HG02610 (cell line): Measurements from ENCODE around the gene CMTM7.

Source experiments
- ATAC-seq: cut with Tn5 transposase; IDR thresholded peaks from one replicate; pipeline ENCODE4 v1.9.1; 2021; ENCODE audit warnings: mild to moderate bottlenecking, moderate library complexity; ENCODE audit not compliant: unreplicated experiment

CMTM7 gene

GRCh38 chr3:32435911-32436815 lies 44.5 kb downstream of the CMTM7 start:
- no peak for ATAC-seq

- peak; percentile 43 for ATAC-seq
These were observed 45.1 kb downstream of the CMTM7 start for GRCh38 chr3:32436816-32437189.

- ATAC-seq: no peak
These were observed 46.2 kb downstream of the CMTM7 start for GRCh38 chr3:32437896-32438295.

GRCh38 chr3:32438596-32439344 lies 47.1 kb downstream of the CMTM7 start:
- peak; percentile 86 for ATAC-seq

- peak; percentile 15 for ATAC-seq
These were observed 47.8 kb downstream of the CMTM7 start for GRCh38 chr3:32439421-32439820.

- ATAC-seq: no peak
These were observed 49.1 kb downstream of the CMTM7 start for GRCh38 chr3:32440611-32441350.

GRCh38 chr3:32442766-32443165 lies 51.1 kb downstream of the CMTM7 start:
- no peak for ATAC-seq

GRCh38 chr3:32443478-32443877 lies 51.8 kb downstream of the CMTM7 start:
- ATAC-seq: no peak

GRCh38 chr3:32447865-32448400 lies 56.3 kb downstream of the CMTM7 start:
- no peak for ATAC-seq

GRCh38 chr3:32448686-32449474 lies 57.2 kb downstream of the CMTM7 start:
- ATAC-seq: no peak

GRCh38 chr3:32449691-32450090 lies 58.0 kb downstream of the CMTM7 start:
- ATAC-seq: no peak

- no peak for ATAC-seq
These were observed 58.8 kb downstream of the CMTM7 start for GRCh38 chr3:32450426-32450825.

- ATAC-seq: no peak
These were observed 59.5 kb downstream of the CMTM7 start for GRCh38 chr3:32450992-32451659.

GRCh38 chr3:32452009-32452408 lies 60.4 kb downstream of the CMTM7 start:
- ATAC-seq: no peak

GRCh38 chr3:32453346-32453745 lies 61.7 kb downstream of the CMTM7 start:
- ATAC-seq: no peak

- ATAC-seq: no peak
These were observed 62.5 kb downstream of the CMTM7 start for GRCh38 chr3:32454111-32454510.

- no peak for ATAC-seq
These were observed 63.3 kb downstream of the CMTM7 start for GRCh38 chr3:32454731-32455608.

- ATAC-seq: no peak
These were observed 64.2 kb downstream of the CMTM7 start for GRCh38 chr3:32455609-32456428.
